H1 (cell line): ENCODE data around the gene SCNN1A. TPM values are rescaled to one million over a fixed set of nuclear protein-coding genes. Genes with fewer than 3 reads are reported as not detected.

Experiments
- CTCF ChIA-PET: fragments of 300-600 bp; sonication (Branson Sonifier 250); formaldehyde crosslinking; loops from one replicate; lab custom pipeline; 2021; ENCODE audit not compliant: partially characterized antibody; lab: Charles Lee
- POLR2A ChIA-PET: fragments of 300-600 bp; sonication (Branson Sonifier 250); formaldehyde crosslinking; loops from one replicate; lab custom pipeline; 2021; ENCODE audit warnings: inconsistent platforms; ENCODE audit not compliant: partially characterized antibody; lab: Charles Lee
- DNase-seq, 2 experiments: peaks; one replicate each; pipeline versions ENCODE4 v3.0.0 to v3.0.0-alpha.2; 2010 to 2022; ENCODE audit warnings: low spot score in 2 of 2, low read depth in 1 of 2, mixed read lengths in 1 of 2
- FAIRE-seq: peaks from 2 replicates; lab custom pipeline; 2011; peaks lifted over from hg19 to GRCh38; lab: Jason Lieb, UNC
- H2AFZ ChIP-seq: 2 replicates; pipeline ENCODE4 v1.8.1; 2012; ENCODE audit warnings: low read length, inconsistent platforms
- H2AK5ac ChIP-seq: 2 replicates; pipeline ENCODE4 v1.6.1; 2013; ENCODE audit warnings: low read depth, low read length
- H2BK120ac ChIP-seq: replicated peaks from 2 replicates; pipeline ENCODE3; 2013; ENCODE audit warnings: low read depth, low read length, inconsistent platforms
- H2BK12ac ChIP-seq: 2 replicates; pipeline ENCODE4 v1.6.1; 2013; ENCODE audit warnings: low read depth, low read length
- H2BK15ac ChIP-seq: 2 replicates; pipeline ENCODE4 v1.6.1; 2013; ENCODE audit warnings: low read length
- H2BK20ac ChIP-seq: 2 replicates; pipeline ENCODE4 v1.6.1; 2013; ENCODE audit warnings: low read length
- H2BK5ac ChIP-seq: 2 replicates; pipeline ENCODE4 v1.6.1; 2013; ENCODE audit warnings: low read depth, low read length
- H3K14ac ChIP-seq: 2 replicates; pipeline ENCODE4 v1.6.1; 2013; ENCODE audit warnings: inconsistent platforms; ENCODE audit not compliant: insufficient read length
- H3K18ac ChIP-seq: 2 replicates; pipeline ENCODE4 v1.6.1; 2013; ENCODE audit warnings: low read length; ENCODE audit errors: extremely low read depth
- H3K23ac ChIP-seq: 2 replicates; pipeline ENCODE4 v1.6.1; 2013; ENCODE audit warnings: inconsistent platforms; ENCODE audit not compliant: insufficient read length
- H3K23me2 ChIP-seq: 2 replicates; pipeline ENCODE4 v1.6.1; 2013; ENCODE audit warnings: low read depth, low read length
- H3K27ac ChIP-seq: 2 replicates; pipeline ENCODE4 v1.6.1; 2011; ENCODE audit warnings: low read depth, low read length, inconsistent platforms
- H3K27me3 ChIP-seq, 4 experiments: replicated peaks in 1 of 4; 1 replicate in 1 of 4; 2 replicates in 3 of 4; pipeline versions ENCODE4 v1.6.1 to v1.8.1; 2011 to 2013; ENCODE audit warnings: low read length in 3 of 4, mild to moderate bottlenecking in 3 of 4, inconsistent platforms in 2 of 4, mixed read lengths in 2 of 4, moderate library complexity in 1 of 4; ENCODE audit not compliant: control insufficient read depth in 3 of 4, insufficient read depth in 3 of 4; ENCODE audit errors: extremely low read depth in 1 of 4
- H3K36me3 ChIP-seq, 4 experiments: 2 replicates each; pipeline versions ENCODE4 v1.6.1 to v1.8.1; 2011 to 2013; ENCODE audit warnings: mild to moderate bottlenecking in 4 of 4, low read length in 3 of 4, moderate library complexity in 2 of 4, control low read depth in 1 of 4, inconsistent platforms in 1 of 4; ENCODE audit not compliant: insufficient read depth in 4 of 4, control insufficient read depth in 2 of 4
- H3K4ac ChIP-seq: replicated peaks from 2 replicates; pipeline ENCODE3; 2013; ENCODE audit warnings: low read length, low read depth, mixed read lengths, inconsistent platforms; ENCODE audit not compliant: insufficient read length
- H3K4me1 ChIP-seq, 4 experiments: replicated peaks in 1 of 4; 1 replicate in 1 of 4; 2 replicates in 3 of 4; pipeline versions ENCODE4 v1.6.1 to v1.8.1; 2011 to 2013; ENCODE audit warnings: low read length in 3 of 4, inconsistent platforms in 2 of 4, mixed read lengths in 1 of 4; ENCODE audit not compliant: insufficient read depth in 4 of 4, control insufficient read depth in 3 of 4
- H3K4me2 ChIP-seq, 2 experiments: 2 replicates each; pipeline versions ENCODE4 v1.6.1 to v1.8.1; 2011 to 2013; ENCODE audit warnings: low read depth in 2 of 2, low read length in 2 of 2, control low read depth in 1 of 2, inconsistent platforms in 1 of 2, mild to moderate bottlenecking in 1 of 2; ENCODE audit not compliant: insufficient read depth in 1 of 2
- H3K4me3 ChIP-seq, 4 experiments: fragments of 200-600, 300-600 bp in 1 of 4; sonication (generic), shearing (Covaris generic), sonication (Bioruptor Twin) in 1 of 4; 2 replicates each; pipeline versions ENCODE4 v1.5.1 to v1.8.1; 2011 to 2016; ENCODE audit warnings: low read length in 4 of 4, low read depth in 3 of 4, control low read depth in 2 of 4, inconsistent platforms in 2 of 4, mild to moderate bottlenecking in 2 of 4, mixed read lengths in 1 of 4, moderate library complexity in 1 of 4; ENCODE audit not compliant: insufficient read depth in 2 of 4; ENCODE audit errors: extremely low read depth in 1 of 4
- H3K56ac ChIP-seq: replicated peaks from 2 replicates; pipeline ENCODE3; 2013; ENCODE audit warnings: low read depth, mild to moderate bottlenecking, mixed read lengths, low read length, inconsistent platforms; ENCODE audit not compliant: insufficient read length
- H3K79me1 ChIP-seq: 2 replicates; pipeline ENCODE4 v1.6.1; 2013; ENCODE audit warnings: low read depth, low read length, control low read depth
- H3K79me2 ChIP-seq, 2 experiments: 2 replicates each; pipeline versions ENCODE4 v1.6.1 to v1.8.1; 2012 to 2013; ENCODE audit warnings: low read length in 2 of 2, mild to moderate bottlenecking in 2 of 2, inconsistent platforms in 1 of 2; ENCODE audit not compliant: insufficient read depth in 2 of 2, control insufficient read depth in 1 of 2
- H3K9ac ChIP-seq, 4 experiments: replicated peaks in 1 of 4; 1 replicate in 1 of 4; 2 replicates in 3 of 4; pipeline versions ENCODE4 v1.6.1 to v1.8.1; 2011 to 2013; ENCODE audit warnings: low read depth in 3 of 4, low read length in 3 of 4, control low read depth in 2 of 4, mild to moderate bottlenecking in 2 of 4, moderate library complexity in 2 of 4, inconsistent platforms in 1 of 4; ENCODE audit errors: extremely low read depth in 1 of 4
- H3K9me3 ChIP-seq, 2 experiments: 2 replicates each; pipeline versions ENCODE4 v1.6.1 to v1.8.1; 2012 to 2013; ENCODE audit warnings: mild to moderate bottlenecking in 2 of 2, moderate library complexity in 2 of 2, control low read depth in 1 of 2, inconsistent platforms in 1 of 2, low read depth in 1 of 2, low read length in 1 of 2, mixed read lengths in 1 of 2; ENCODE audit not compliant: insufficient read depth in 2 of 2
- H4K20me1 ChIP-seq, 2 experiments: replicated peaks in 1 of 2; 2 replicates each; pipeline versions ENCODE3 to v1.8.1; 2011 to 2013; ENCODE audit warnings: inconsistent platforms in 2 of 2, low read length in 2 of 2, mild to moderate bottlenecking in 1 of 2; ENCODE audit not compliant: insufficient read depth in 2 of 2, control insufficient read depth in 1 of 2
- H4K5ac ChIP-seq: 2 replicates; pipeline ENCODE4 v1.6.1; 2013; ENCODE audit warnings: low read length, low read depth, mixed read lengths, inconsistent platforms; ENCODE audit not compliant: insufficient read length
- H4K8ac ChIP-seq: 2 replicates; pipeline ENCODE4 v1.8.0; 2013; ENCODE audit warnings: mild to moderate bottlenecking, moderate library complexity, low read length, inconsistent platforms; ENCODE audit not compliant: insufficient read depth; ENCODE audit errors: extremely low read depth
- H4K91ac ChIP-seq: replicated peaks from 2 replicates; pipeline ENCODE3; 2013; ENCODE audit warnings: low read length, mixed read lengths, inconsistent platforms; ENCODE audit not compliant: insufficient read length
- CBX5 ChIP-seq: fragments of 300-800, 300-1000 bp; sonication (generic); IDR thresholded peaks from 2 replicates; pipeline ENCODE4 v1.7.1; 2016; ENCODE audit warnings: antibody characterized with exemption, low read length, low read depth
- WGBS, 2 experiments: shearing (Covaris generic) in 1 of 2; methylation state at CpG; one replicate each; pipeline versions ENCODE4 v1.1.6 to v1.1.7; 2013 to 2015; ENCODE audit warnings: low lambda C conversion rate in 2 of 2, mixed read lengths in 2 of 2, inconsistent platforms in 1 of 2, low coverage in 1 of 2, missing lambda C conversion rate in 1 of 2; ENCODE audit not compliant: insufficient replicate concordance in 2 of 2, insufficient coverage in 1 of 2, insufficient read length in 1 of 2; ENCODE audit errors: extremely low coverage in 1 of 2, missing lambda C conversion rate in 1 of 2; 5-methylcytosine and 5-hydroxymethylcytosine counted together
- long read RNA-seq, 2 experiments: library from RNA in 1 of 2; library from capped mRNA in 1 of 2; stranded (forward); transcript quantifications; one replicate each; pipeline ENCODE4 v2.0.0, GENCODE V29; 2021; ENCODE audit warnings: inconsistent platforms in 1 of 2
- polyA minus RNA-seq, 3 experiments: library from RNA; depleted of rRNA, polyadenylated mRNA; stranded (reverse); fragments of >200 nt; gene quantifications; 1 replicate in 2 of 3; 2 replicates in 1 of 3; pipeline ENCODE4 v1.2.3, GENCODE V29; 2011
- polyA plus RNA-seq, 7 experiments: library from polyadenylated mRNA; depleted of rRNA in 3 of 7; stranded (reverse) in 5 of 7; unstranded in 2 of 7; fragments of >200 nt in 5 of 7; fragments of 200-250 nt in 2 of 7; gene quantifications; 1 replicate in 5 of 7; 2 replicates in 1 of 7; 4 replicates in 1 of 7; pipeline versions ENCODE4 v1.2.1 to v1.2.3, GENCODE V29; 2011 to 2013; ENCODE audit warnings: missing spikeins in 2 of 7, mixed read lengths in 2 of 7
- total RNA-seq: library from RNA; stranded (reverse); fragmentation: NEBNext Ultra II Directional; extraction: Animal tissue kit (Norgen Biotek cat#: 25700); gene quantifications from 2 replicates; pipeline ENCODE4 v1.2.1, GENCODE V29; 2021

The SCNN1A gene
- total RNA-seq (85.5 and 89.0 TPM in 2 replicates), polyA plus RNA-seq (2011; rRNA removed) (156 and 192 TPM in 2 replicates), polyA minus RNA-seq (2011; rRNA and poly(A)+ RNA removed) (117 and 161 TPM in 2 replicates)
- polyA plus RNA-seq (2011; cell fraction: cytosol; rRNA removed) = 97.5 TPM
- 220 TPM for polyA plus RNA-seq (2011; cell fraction: nucleus; rRNA removed)
- polyA plus RNA-seq (2012, experiment 1 of 2) = 83.5 to 112 TPM (median 108 TPM) in 4 replicates
- 95.0 TPM for polyA plus RNA-seq (2012, experiment 2 of 2)
- 112 TPM for polyA plus RNA-seq (2013, experiment 1 of 2)
- 115 TPM for polyA plus RNA-seq (2013, experiment 2 of 2)
- 49.3 TPM for polyA minus RNA-seq (2011; cell fraction: cytosol; rRNA and poly(A)+ RNA removed)
- 76.1 TPM for polyA minus RNA-seq (2011; cell fraction: nucleus; rRNA and poly(A)+ RNA removed)
- long read RNA-seq, experiment 1, transcript SCNN1A-203 (12 exons, 3,481 nt) = major isoform, 10 of 70 reads
- long read RNA-seq, experiment 1, partial matches to known transcripts = 9 of 70 reads
- long read RNA-seq, experiment 1, other reads (novel, unspliced or antisense) = 49 of 70 reads
- long read RNA-seq, experiment 2, partial matches to known transcripts = 2 of 4 reads
- long read RNA-seq, experiment 2, other reads (novel, unspliced or antisense) = 2 of 4 reads

GRCh38 chr12:6375269-6376078, at the start of gene SCNN1A:
Gene SCNN1A (minus strand): TSS chr12:6375563. CDS start chr12:6374783, 780 bp downstream.
- Histone ChIP-seq H3K23ac (no peak within 1 kb of the TSS), H3K9me3 (no peaks in the 10 kb centered on the region), H3K79me1 (peaks cover 10% of the 10 kb centered on the region), H2AK5ac (peak within 1 kb of the TSS; percentile 98), H3K4me1 (peaks cover 9 to 54% (median 38%) of the 10 kb centered on the region in 4 experiments), H3K14ac (peak within 1 kb of the TSS; percentile 43), H3K27me3 (no peaks in the 10 kb centered on the region), H4K91ac (peak within 1 kb of the TSS; percentile 96), H4K8ac (peak within 1 kb of the TSS; percentile 90), H3K4ac (peak within 1 kb of the TSS; percentile 96), H3K23me2 (peaks cover 33% of the 10 kb centered on the region), H3K36me3 (no peaks in the 10 kb centered on the region), H2BK5ac (peak within 1 kb of the TSS; percentile 100), H2BK20ac (peak within 1 kb of the TSS; percentile 96), H3K9ac (peak within 1 kb of the TSS; percentile 64 to 92 (median 76)), H4K20me1 (peaks cover 0 to 3% of the 10 kb centered on the region in 2 experiments), H4K5ac (peak within 1 kb of the TSS; percentile 98), H3K79me2 (peaks cover 13 to 42% of the 10 kb centered on the region in 2 experiments), H3K4me2 (peak within 1 kb of the TSS; percentile 91 to 100), H2BK12ac (peak within 1 kb of the TSS; percentile 99), H2BK120ac (peak within 1 kb of the TSS; percentile 82), H2AFZ (no peak within 1 kb of the TSS), H3K56ac (peak within 1 kb of the TSS; percentile 96), H3K27ac (peak within 1 kb of the TSS; percentile 92), H3K4me3 (peak within 1 kb of the TSS; percentile 64 to 84 (median 74)), H3K18ac (peak within 1 kb of the TSS; percentile 100), H2BK15ac (peak within 1 kb of the TSS; percentile 99)
- ChIA-PET POLR2A (interaction anchor here (0.6 to 17.2 kb wide), 32 partner anchors 8 to 164 kb away, joined by 3 to 259 read pairs (median 4); partner anchors contain the start of genes CD27, GAPDH, LTBR and TAPBPL), CTCF (interaction anchor here (0.6 to 7.4 kb wide), 18 partner anchors 8 to 903 kb away, joined by 3 to 66 read pairs (median 5); partner anchors contain the start of gene LTBR)
- FAIRE-seq (no peak), DNase-seq (peak; percentile 82 to 85)
- WGBS, 2 experiments = 1% methylated on average over 12 of the region's 15 CpGs; no CpG with 5 or more reads in 1 of the 2 experiments
- TF ChIP-seq CBX5 = no peak
